GM12878 (cell line): ENCODE results near the gene IKZF1. TPM values are rescaled to one million over a fixed set of nuclear protein-coding genes. Genes with fewer than 3 reads are reported as not detected.

Experiments
- ATAC-seq: fragments of 200-7000 bp; cut with Tn5 transposase; 3 replicates; pipeline ENCODE4 v1.9.1; 2020; ENCODE audit warnings: mild to moderate bottlenecking, moderate library complexity
- BruUV-seq: library from RNA; stranded (reverse); fragments of 400-500 nt; replicated peaks from 2 replicates; lab custom pipeline; 2021; lab: Mats Ljungman, UMichigan
- CTCF ChIA-PET: fragments of 300-600 bp; sonication (Branson Sonifier 250); formaldehyde crosslinking; extraction: SDS; loops from one replicate; lab custom pipeline; 2021; ENCODE audit warnings: inconsistent platforms; lab: Yijun Ruan, JAX
- POLR2A ChIA-PET: fragments of 350-600 bp; formaldehyde crosslinking; extraction: SDS; loops from one replicate; lab custom pipeline; 2021; ENCODE audit warnings: inconsistent platforms; lab: Charles Lee
- RAD21 ChIA-PET: fragments of 300-600 bp; sonication (Branson Sonifier 250); formaldehyde crosslinking; loops from one replicate; lab custom pipeline; 2023; ENCODE audit warnings: antibody characterized with exemption; ENCODE audit not compliant: unreplicated experiment; lab: Charles Lee
- SMC1A ChIA-PET: fragments of 300-600 bp; sonication (Branson Sonifier 250); formaldehyde crosslinking; loops from one replicate; lab custom pipeline; 2023; ENCODE audit not compliant: unreplicated experiment, uncharacterized antibody; lab: Charles Lee
- DNase-seq: peaks from one replicate; pipeline ENCODE4 v3.0.0-alpha.2; 2011; ENCODE audit warnings: low read depth, low spot score
- FAIRE-seq: peaks from 3 replicates; lab custom pipeline; 2011; peaks lifted over from hg19 to GRCh38; lab: Jason Lieb, UNC
- H2AFZ ChIP-seq: 2 replicates; pipeline ENCODE4 v1.6.0; 2011; ENCODE audit warnings: low read depth, low read length, control low read depth; ENCODE audit not compliant: control insufficient read depth
- H3K27ac ChIP-seq: 2 replicates; pipeline ENCODE4 v1.5.1; 2011; ENCODE audit warnings: control low read depth; ENCODE audit not compliant: control insufficient read depth, insufficient read depth
- H3K27me3 ChIP-seq, 2 experiments: replicated peaks in 1 of 2; 2 replicates each; pipeline versions ENCODE4 v1.6.0 to v1.6.1; 2011; ENCODE audit warnings: low read length in 1 of 2; ENCODE audit not compliant: control insufficient read depth in 2 of 2, insufficient read depth in 2 of 2
- H3K36me3 ChIP-seq, 2 experiments: 2 replicates each; pipeline ENCODE4 v1.5.1; 2011; ENCODE audit warnings: low read length in 1 of 2; ENCODE audit not compliant: control insufficient read depth in 2 of 2, insufficient read depth in 2 of 2
- H3K4me1 ChIP-seq: 2 replicates; pipeline ENCODE4 v1.6.1; 2011; ENCODE audit warnings: mild to moderate bottlenecking, low read length, moderate library complexity, mixed read lengths; ENCODE audit not compliant: control insufficient read depth, insufficient read depth
- H3K4me2 ChIP-seq: 2 replicates; pipeline ENCODE4 v1.6.0; 2011; ENCODE audit warnings: control low read depth; ENCODE audit not compliant: control insufficient read depth, insufficient read depth
- H3K4me3 ChIP-seq: fragments of 200-600 bp; sonication (generic); 2 replicates; pipeline ENCODE4 v1.5.1; 2016
- H3K79me2 ChIP-seq: 2 replicates; pipeline ENCODE4 v1.6.0; 2011; ENCODE audit warnings: low read length; ENCODE audit not compliant: control insufficient read depth, insufficient read depth
- H3K9ac ChIP-seq: 2 replicates; pipeline ENCODE4 v1.8.0; 2011; ENCODE audit warnings: low read length, control low read depth, mixed read lengths; ENCODE audit not compliant: control insufficient read depth, insufficient read depth
- H3K9me3 ChIP-seq: replicated peaks from 3 replicates; pipeline ENCODE4 v1.5.1; 2011; ENCODE audit warnings: mild to moderate bottlenecking, low read length; ENCODE audit not compliant: control insufficient read depth, insufficient read depth
- H4K20me1 ChIP-seq: 2 replicates; pipeline ENCODE4 v1.6.0; 2011; ENCODE audit not compliant: control insufficient read depth, insufficient read depth
- CEBPB ChIP-seq, 2 experiments: fragments of 150-350 bp in 1 of 2; IDR thresholded peaks; 2 replicates each; pipeline ENCODE4 v1.6.1; 2012 to 2014; ENCODE audit warnings: low read depth in 2 of 2, low read length in 2 of 2, borderline replicate concordance in 1 of 2, inconsistent platforms in 1 of 2
- CHD2 ChIP-seq: IDR thresholded peaks from 2 replicates; pipeline ENCODE4 v1.6.1; 2011; ENCODE audit warnings: low read depth, low read length, improper control_type of control experiment, borderline replicate concordance
- EED ChIP-seq: sonication (generic); IDR thresholded peaks from 2 replicates; pipeline ENCODE4 v1.6.1; 2016; ENCODE audit warnings: antibody characterized with exemption, low read depth
- HSF1 ChIP-seq: fragments of 150-350 bp; IDR thresholded peaks from 2 replicates; pipeline ENCODE4 v1.6.1; 2014; ENCODE audit warnings: mild to moderate bottlenecking, low read depth, low read length
- SPI1 ChIP-seq: IDR thresholded peaks from 2 replicates; pipeline ENCODE4 v1.6.1; 2011; ENCODE audit warnings: low read depth, mild to moderate bottlenecking, low read length, moderate library complexity, borderline replicate concordance; ENCODE audit not compliant: insufficient read depth
- TAF1 ChIP-seq: IDR thresholded peaks from 2 replicates; pipeline ENCODE4 v1.6.1; 2011; ENCODE audit warnings: mild to moderate bottlenecking, low read depth, low read length, borderline replicate concordance
- TBL1XR1 ChIP-seq: IDR thresholded peaks from 2 replicates; pipeline ENCODE4 v1.6.1; 2012; ENCODE audit warnings: low read depth, low read length, improper control_type of control experiment
- TCF3 ChIP-seq: IDR thresholded peaks from 2 replicates; pipeline ENCODE4 v1.6.1; 2012; ENCODE audit warnings: low read depth, mild to moderate bottlenecking, low read length, borderline replicate concordance; ENCODE audit not compliant: insufficient read depth
- ZBED1 ChIP-seq: IDR thresholded peaks from 2 replicates; pipeline ENCODE4 v1.6.1; 2016; ENCODE audit warnings: borderline replicate concordance
- ZNF217 ChIP-seq: fragments of 450-650 bp; IDR thresholded peaks from 2 replicates; pipeline ENCODE4 v1.6.1; 2017; ENCODE audit warnings: antibody characterized with exemption, mild to moderate bottlenecking
- WGBS: methylation state at CpG from one replicate; pipeline ENCODE4 v1.1.6; 2016; ENCODE audit warnings: low lambda C conversion rate; ENCODE audit not compliant: insufficient replicate concordance, insufficient coverage; ENCODE audit errors: missing lambda C conversion rate; 5-methylcytosine and 5-hydroxymethylcytosine counted together
- in situ Hi-C: fragments of 300-500 bp; cut with MboI; formaldehyde crosslinking; loops from 9 replicates; pipeline ENCODE4 v1.14.3; 2018; ENCODE audit warnings: mixed read lengths
- intact Hi-C: fragments of 100-400 bp; cut with micrococcal nuclease; formaldehyde crosslinking; loops from one replicate; pipeline ENCODE4 v1.14.2; 2022; ENCODE audit not compliant: unreplicated experiment
- polyA plus RNA-seq, 11 experiments: library from polyadenylated mRNA; depleted of rRNA in 4 of 11; unstranded in 6 of 11; stranded (reverse) in 5 of 11; fragments of >200 nt; fragmentation: Nextera tagmentation in 4 of 11; fragmentation: Illumina TruSeq in 1 of 11; extraction: Ambion mirVana in 4 of 11; extraction: Trizol in 1 of 11; gene quantifications; 1 replicate in 1 of 11; 2 replicates in 10 of 11; pipeline versions ENCODE4 v1.2.1 to v1.2.3, GENCODE V29; 2011 to 2016; ENCODE audit warnings: inconsistent platforms in 2 of 11, missing spikeins in 2 of 11, low read depth in 1 of 11
- total RNA-seq, 4 experiments: library from RNA; depleted of rRNA in 3 of 4; stranded (reverse); fragments of >200 nt in 3 of 4; fragmentation: Illumina TruSeq in 1 of 4; extraction: Trizol in 1 of 4; gene quantifications; 2 replicates each; pipeline versions ENCODE4 v1.2.1 to v1.2.3, GENCODE V29; 2013 to 2021
- TF ChIP-seq, protein P1 (sequence below): fragments of 450-650 bp; IDR thresholded peaks from 2 replicates; pipeline ENCODE4 v1.6.1; 2017; ENCODE audit warnings: mild to moderate bottlenecking

IKZF1 gene
- total and polyA plus RNA-seq, 10 of the 15 experiments (the other 5 are each of a cell fraction or from before 2014, with no cell fraction given): 27.2 to 125 (median 71.6) TPM

DNA sequence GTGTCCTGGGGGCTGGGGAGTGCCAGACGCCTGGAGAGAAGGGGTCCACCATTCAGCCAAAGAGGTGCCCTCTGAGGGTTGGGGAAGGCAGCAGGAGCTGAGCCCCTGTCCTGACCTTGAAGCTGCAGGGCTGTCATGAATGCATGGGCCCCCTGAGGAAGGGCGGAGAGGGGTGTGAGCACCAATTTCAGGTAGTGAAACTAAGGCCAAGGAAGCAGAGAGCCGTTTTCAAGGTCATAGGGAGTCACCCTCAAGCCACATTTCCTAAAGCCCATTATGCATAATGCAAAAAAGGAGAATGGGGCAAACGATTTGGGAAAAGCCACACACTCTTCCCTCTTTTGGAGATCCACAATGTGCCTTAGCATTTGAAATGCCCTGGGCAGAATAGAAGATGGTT is 108.5 kb downstream of the IKZF1 start:
- BruUV-seq: no TSS peak
- Histone ChIP-seq H3K27ac (no peak overlapping the region), H3K9me3 (no peaks in the 10 kb centered on the region), H3K36me3 (no peaks in the 10 kb centered on the region), H3K4me1 (peaks cover 66% of the 10 kb centered on the region), H3K4me2 (peak overlapping the region; percentile 27; the same call in 1 of the 2 replicates), H4K20me1 (no peaks in the 10 kb centered on the region), H2AFZ (no peak overlapping the region), H3K4me3 (no peak overlapping the region), H3K27me3 (no peaks in the 10 kb centered on the region), H3K9ac (no peak overlapping the region), H3K79me2 (no peaks in the 10 kb centered on the region)
- no peak for DNase-seq
- intact Hi-C loops (no loop called here), in situ Hi-C loops (loop anchor here (10.0 kb wide), 1 partner anchor 208 kb away; no protein-coding TSS in a partner anchor)
- no peak for ATAC-seq
- 8% methylated on average over 4 of the region's 4 CpGs for WGBS
- RAD21 ChIA-PET: interaction anchor here (1.4 kb wide), 1 partner anchor 206 kb away, joined by 3 read pairs; no protein-coding TSS in a partner anchor
- CTCF ChIA-PET: interaction anchor here (0.9 to 1.4 kb wide), 3 partner anchors 15 to 278 kb away, joined by 3 read pairs; no protein-coding TSS in a partner anchor
- POLR2A ChIA-PET: no interaction called here
- SMC1A ChIA-PET: interaction anchor here (0.8 to 2.3 kb wide), 3 partner anchors 44 to 320 kb away, joined by 3 to 8 read pairs (median 3); no protein-coding TSS in a partner anchor
- no peak for FAIRE-seq
- no peak for TF ChIP-seq HSF1
- TF ChIP-seq TBL1XR1: no peak
- TF ChIP-seq CEBPB (IDR thresholded peaks at IDR 0.05; ENCODE audit: borderline replicate concordance in 1 of 2, low read depth in 2 of 2, low read length in 2 of 2): no peak
- no peak for TF ChIP-seq CHD2
- no peak for TF ChIP-seq ZBED1
- TF ChIP-seq TAF1: no peak
- TF ChIP-seq TCF3: no peak
- TF ChIP-seq EED: 0 out of 2 replicates have a peak, but pooled peaks have one; percentile 25
- TF ChIP-seq SPI1: peak; percentile 61
- TF ChIP-seq ZNF217: no peak
- TF ChIP-seq, protein P1, sequence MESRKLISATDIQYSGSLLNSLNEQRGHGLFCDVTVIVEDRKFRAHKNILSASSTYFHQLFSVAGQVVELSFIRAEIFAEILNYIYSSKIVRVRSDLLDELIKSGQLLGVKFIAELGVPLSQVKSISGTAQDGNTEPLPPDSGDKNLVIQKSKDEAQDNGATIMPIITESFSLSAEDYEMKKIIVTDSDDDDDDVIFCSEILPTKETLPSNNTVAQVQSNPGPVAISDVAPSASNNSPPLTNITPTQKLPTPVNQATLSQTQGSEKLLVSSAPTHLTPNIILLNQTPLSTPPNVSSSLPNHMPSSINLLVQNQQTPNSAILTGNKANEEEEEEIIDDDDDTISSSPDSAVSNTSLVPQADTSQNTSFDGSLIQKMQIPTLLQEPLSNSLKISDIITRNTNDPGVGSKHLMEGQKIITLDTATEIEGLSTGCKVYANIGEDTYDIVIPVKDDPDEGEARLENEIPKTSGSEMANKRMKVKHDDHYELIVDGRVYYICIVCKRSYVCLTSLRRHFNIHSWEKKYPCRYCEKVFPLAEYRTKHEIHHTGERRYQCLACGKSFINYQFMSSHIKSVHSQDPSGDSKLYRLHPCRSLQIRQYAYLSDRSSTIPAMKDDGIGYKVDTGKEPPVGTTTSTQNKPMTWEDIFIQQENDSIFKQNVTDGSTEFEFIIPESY: no peak
